CD4-positive, alpha-beta T cell treated with Interleukin-12 subunit alpha and Interleukin-12 subunit beta, for 1 hour (primary cell): ENCODE results near the gene AGPAT3.

Experiments
- DNase-seq: peaks from one replicate; pipeline ENCODE4 v3.0.0-alpha.2; 2020

Gene AGPAT3

DNA sequence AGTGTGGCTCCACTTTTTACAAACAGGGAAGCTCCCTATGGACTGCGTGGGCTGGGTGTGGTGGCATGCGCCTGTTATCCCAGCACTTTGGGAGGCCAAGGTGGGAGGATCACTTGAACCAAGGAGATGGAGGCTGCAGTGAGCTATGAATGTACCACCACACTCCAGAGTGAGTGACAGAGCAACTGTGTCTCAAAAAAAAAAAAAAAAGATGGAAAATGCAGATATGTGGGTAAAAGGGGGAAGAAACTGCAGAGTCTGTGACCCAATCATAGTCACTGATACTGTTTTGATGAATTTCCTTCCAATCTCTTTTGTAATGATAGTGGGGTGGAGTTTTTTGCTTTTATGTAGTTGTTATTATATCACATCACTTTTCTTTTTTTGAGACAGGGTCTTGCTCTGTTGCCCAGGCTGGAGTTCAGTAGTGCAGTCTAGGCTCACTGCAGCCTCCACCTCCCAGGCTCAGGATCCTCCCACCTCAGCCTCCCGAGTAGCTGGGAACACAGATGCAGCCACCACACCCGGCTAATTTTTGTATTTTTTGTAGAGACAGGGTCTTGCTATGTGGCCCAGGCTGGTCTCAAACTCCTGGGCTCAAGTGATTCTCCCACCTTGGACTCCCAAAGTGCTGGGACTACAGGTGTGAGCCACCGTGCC is 138.4 kb downstream of the AGPAT3 start:
- DNase-seq, result no peak

DNA sequence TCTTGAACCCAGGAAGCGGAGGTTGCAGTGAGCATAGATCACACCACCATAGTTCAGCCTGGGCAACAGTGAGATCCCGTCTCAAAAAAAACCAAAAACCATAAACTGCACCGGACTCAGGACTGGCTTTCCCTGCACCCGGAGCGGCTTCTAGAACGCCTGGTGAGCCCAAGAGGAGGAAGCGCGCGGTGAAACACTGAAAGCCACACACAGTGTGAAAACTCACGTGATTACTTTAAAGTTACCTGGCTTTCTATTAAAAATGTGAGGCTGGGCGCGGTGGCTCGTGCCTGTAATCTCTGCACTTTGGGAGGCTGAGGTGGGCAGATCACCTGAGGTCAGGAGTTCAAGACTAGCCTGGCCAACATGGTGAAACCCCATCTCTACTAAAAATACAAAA is 140.0 kb downstream of the AGPAT3 start:
- no peak for DNase-seq

DNA sequence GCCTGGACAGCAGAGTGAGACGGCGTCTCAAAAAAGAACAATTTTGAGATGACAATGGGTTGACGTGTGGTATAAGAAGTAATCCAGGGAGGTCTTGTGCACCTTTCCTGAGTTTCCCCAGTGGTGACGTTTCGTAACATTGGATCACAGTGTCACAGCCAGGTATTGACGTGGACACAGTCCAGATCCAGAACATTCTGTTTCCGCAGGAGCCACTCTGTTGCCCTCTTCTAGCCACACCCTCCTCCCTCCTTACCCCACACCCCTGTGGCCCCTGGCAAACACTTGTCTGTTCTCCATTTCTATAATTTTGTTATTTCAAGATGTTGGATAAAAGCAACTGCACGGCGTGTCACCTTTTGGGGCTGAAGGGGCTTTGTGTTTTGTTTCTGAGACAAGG is 140.6 kb downstream of the AGPAT3 start:
- DNase-seq, result no peak

DNA sequence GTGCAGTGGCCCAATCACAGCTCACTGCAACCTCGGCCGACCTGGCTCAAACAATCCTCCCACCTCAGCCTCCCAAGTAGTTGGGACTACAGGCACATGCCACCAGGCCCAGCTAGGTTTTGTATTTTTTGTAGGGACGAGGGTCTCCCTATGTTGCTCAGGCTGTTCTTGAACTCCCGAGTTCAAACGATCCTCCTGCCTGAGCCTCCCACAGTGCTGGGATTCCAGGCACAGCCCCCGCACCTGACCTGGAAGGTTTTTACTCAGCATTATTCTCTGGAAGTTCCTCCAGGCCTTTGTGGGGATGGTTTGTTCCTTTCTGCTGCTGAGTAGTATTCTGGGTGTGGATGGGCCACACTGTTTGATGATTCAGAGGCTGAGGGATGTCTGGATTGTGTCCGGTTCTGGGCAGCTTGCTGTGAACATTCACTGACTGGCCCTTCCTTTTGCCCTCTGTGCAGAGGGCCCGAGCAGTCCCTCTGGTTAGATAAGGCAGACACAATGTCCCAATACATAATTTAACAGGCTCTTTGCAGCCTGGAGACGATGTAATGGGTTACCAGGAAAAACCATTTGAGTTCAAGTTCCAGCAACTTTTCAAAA is 141.1 kb downstream of the AGPAT3 start:
- no peak for DNase-seq

DNA sequence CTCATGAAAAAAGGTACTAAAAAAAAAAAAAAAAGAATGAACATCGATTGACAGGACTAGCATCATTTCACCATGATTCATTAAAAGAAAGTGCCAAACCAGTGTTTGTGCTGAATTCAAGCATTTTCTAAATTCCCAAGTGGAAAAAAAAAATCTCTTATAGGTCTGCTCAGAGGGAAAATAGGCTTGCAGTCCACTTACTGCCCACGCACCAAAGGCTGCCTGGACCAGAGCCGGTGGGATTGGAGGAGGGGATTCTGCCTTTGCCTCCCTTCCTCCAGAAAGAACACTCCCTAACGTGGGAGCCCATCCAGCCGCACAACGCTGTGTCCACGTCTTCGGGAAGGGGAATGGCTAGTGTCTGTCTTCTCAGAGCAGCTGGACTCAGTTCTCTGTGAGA is 141.6 kb downstream of the AGPAT3 start:
- DNase-seq, result no peak

DNA sequence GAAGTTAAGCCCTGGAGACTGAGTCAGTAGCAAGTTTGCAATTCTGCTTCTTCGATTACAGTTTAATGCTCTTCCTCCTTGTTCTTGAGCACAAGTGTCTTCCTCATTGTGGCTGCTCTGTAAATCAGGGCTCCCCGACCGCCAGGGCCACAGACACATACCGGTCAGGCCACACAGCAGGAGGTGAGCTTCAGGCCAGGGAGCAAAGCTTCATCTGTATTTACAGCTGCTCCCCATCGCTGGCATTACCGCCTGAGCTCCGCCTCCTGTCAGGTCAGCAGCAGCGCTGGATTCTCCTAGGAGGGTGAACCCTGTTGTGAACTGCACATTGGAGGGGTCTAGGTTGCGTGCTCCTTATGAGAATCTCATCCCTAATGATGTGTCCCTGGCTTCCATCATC is 145.4 kb downstream of the AGPAT3 start:
- DNase-seq, result no peak

DNA sequence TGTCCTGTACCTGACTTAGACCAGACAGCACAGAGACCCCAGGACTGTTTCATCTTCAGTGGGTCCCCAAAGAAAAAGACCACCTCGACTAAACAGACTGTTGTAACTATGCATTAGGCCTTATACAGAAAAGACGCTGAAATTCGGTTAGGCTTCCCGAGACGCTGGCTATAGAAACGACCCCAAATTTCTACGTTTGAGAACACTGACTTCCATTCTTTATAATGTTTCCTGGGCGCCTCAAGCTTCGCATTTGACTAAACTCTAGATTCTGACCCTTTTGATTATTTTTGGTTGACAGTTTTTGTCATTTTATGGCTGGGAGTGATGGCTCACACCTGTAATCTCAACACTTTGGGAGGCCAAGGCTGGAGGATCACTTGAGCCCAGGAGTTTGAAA is 146.1 kb downstream of the AGPAT3 start:
- no peak for DNase-seq

DNA sequence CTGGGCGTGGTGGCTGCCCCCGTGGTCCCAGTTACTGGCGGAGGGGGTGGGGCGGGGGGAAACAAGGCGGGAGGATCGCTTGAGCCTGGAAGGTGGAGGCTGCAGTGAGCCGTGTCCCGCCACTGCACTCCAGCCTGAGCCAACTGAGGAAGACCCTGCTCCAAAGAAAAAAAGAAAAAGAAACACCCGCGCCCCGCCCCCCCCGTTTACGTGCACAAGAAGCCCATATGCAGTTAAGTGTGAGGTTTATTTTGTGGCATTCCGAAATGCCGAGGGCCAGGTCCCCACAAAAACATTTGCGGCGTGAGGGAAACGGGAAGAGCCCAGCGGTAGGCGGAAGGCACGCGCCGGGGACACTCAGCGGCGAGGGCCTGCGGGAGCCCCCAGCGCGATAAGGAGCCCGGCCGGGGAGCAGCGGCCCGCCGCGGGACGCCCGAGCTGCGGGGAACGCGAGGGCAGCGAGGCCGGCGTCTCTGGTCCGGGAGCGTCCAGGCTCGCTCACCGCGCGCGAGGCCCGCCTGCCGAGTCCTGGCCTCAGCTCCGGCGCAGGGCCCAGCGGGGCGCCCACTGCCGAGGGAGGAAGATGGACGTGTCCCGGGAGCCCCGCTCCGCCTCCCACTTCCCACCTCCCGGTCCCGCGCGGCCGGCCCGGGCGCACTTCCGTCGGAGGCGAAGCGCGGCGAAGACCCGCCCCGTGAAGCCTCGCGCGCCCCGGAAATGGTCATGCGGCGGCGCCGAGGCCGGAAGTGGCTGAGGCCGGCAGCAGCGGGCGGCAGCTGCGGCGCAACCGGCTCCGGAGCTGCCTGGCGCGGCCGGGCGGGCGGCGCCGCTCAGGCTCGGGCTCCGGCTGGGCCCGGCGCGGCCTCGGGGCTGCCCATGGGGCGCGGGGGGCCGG is 146.8 kb downstream of the AGPAT3 start, which contains the start of gene TRAPPC10:
Gene TRAPPC10 (plus strand): TSS at position 731 of the 895 bp plus-strand sequence. CDS start 185 bp downstream, outside the sequence.
- DNase-seq, result peak; percentile 82

DNA sequence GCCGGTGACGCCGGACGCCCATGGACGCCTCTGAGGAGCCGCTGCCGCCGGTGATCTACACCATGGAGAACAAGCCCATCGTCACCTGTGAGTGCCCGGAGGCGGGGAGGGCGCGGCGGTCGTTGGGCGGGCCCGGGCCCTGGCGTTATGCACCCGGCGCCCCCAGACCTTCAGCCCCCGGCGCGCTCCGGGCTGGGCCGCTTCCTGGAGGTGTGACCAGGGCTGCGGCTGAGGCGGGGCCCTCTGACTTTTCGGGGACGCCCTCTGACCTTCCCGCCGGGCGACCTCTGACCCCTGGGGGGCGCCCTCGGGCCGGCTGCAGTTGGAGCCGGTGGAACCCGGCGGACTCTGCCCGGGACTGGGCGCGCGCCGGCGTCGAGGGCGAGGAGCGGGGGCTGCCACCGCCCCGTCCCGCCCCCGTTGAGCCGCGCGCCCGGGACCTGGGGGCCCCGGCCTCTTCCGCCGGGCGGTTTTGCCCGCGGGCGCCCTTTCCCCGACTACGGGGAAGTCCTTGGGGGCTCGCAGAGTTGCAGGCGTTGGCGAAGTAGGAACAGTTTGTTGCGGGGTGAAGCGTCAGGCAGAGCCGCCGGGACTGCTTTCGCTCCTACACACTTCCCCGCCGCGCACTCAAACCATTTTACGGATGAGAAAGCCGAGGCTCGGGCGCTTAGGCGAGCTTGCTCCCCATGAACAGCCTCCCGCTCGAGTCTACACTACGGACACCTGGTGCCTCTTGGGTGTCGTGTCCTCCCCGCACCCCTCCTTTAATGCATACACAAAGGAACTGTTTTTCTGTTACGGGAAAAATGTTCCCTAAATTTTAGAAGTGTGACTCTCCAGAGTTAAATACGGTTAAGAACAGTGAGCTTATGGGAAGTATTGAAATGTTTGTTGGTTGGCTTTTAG is 147.7 kb downstream of the AGPAT3 start:
- DNase-seq, result peak; percentile 87

DNA sequence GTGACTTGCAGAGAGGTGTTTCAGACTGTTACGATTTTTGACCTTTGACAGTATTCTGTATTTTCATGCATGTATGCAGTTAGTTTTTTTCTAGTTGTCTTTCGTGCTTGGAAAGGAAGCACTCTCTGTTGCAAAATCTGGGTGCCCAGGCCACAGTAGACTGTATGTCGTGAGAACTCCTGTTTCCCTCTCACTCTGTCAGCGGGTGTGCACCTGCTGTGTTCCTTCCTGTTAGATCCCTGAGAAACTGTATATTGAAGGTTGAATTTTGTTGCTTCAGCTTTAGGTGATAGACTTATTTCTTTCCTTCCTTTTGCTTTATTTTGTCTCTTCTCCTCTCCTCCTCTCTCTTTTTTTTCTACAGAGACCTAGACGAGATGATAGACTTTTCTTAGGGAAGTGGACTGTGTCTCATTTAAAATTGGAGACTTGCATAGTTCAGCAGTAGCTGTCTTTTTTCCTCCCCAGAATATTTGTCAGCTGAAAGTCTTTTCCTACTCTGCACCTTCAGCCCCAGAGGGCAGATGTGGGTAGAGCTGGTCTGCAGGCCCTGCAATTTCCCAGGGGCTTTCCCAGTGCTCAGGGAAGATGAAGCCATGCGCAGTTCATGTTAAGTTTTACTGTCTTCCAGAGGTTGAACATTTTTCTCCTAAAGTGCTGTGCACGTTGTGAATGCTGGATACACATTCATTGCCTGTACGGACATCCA is 148.5 kb downstream of the AGPAT3 start:
- peak; percentile 51 for DNase-seq

DNA sequence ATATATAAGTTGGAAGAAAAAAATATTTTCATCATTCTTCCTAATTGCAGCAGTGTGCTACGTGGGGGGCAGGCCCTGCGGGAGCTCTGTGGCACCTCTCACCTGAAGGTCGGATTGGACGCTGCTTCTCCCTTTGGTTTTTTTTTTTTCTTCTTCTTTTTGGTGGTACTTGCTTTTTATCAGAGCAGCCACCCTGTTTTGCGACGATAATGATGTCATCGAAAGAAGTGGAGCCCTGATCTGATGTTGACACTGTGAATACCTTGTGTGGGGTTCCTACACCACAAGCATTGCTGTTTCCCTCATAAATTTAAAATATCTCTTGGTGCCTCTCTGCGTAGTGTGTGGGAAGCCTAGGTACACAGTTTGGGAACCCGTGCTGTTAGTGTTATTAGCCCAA is 152.6 kb downstream of the AGPAT3 start:
- no peak for DNase-seq

DNA sequence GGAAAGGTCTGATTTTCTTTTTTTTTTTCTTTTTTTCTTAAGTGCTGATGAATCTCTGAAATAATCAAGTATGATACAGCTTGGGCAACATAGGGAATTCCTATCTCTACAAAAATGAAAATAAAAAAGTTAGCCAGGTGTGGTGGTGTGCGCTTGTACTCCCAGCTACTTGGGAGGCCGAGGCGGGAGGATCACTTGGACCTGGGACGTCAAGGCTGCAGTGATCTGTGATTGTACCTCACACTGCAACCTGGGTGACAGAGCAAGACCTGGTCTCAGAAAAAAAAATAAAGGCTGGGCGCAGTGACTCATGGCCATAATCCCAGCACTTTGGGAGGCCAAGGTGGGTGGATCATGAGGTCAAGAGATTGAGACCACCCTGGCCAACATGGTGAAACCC is 153.1 kb downstream of the AGPAT3 start:
- DNase-seq, result no peak

DNA sequence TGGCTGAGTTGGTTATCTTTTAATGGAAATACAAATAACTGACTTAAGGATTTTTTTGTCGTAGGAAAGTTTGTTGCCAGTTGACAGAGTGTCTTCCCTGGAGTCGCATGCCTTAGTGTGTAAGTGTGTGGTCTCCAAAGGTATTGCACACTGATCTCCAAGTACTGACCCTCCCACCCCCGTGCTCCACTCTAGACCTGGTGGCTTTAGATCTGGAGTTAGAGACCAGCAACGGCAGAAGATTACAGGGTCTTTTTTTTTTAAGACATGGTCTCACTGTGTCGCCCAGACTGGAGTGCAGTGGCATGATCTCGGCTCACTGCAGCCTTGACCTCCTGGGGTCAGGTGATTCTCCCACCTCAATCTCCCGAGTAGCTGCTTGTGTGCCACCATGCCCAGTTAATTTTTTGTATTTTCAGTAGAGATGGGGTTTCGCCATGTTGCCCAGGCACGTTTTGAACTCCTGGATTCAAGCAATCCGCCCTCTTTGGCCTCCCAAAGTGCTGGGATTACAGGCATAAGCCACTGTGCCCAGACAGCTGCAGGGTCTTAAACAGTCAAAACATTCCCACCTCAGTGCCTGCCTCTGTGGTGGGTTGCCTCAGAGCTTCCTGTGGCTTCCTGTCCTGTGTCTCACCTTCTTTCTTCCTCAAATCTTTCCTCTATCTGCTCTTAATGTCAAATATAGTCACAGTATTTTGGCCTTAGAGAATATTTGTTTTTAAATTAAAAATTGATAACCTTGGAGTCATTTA is 154.0 kb downstream of the AGPAT3 start:
- DNase-seq, result no peak

DNA sequence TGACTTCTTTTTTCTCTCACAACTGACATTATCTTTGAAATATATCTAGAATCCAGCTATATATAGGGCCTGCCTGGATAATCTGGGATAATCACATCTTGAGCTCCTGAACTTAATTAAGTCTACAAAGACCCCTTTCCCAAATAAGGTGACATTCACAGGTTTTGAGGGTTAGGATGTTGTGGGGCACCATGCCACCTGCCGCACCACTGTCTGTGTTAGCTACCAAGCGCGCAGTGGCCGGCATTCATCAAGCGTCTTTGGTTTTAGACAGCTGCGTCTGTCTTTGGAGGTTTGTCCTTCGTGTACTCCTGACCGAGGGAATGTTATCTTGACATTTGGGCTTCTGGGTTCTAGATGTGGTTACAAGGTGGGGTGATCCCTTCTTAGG is 154.5 kb downstream of the AGPAT3 start:
- DNase-seq, result no peak

DNA sequence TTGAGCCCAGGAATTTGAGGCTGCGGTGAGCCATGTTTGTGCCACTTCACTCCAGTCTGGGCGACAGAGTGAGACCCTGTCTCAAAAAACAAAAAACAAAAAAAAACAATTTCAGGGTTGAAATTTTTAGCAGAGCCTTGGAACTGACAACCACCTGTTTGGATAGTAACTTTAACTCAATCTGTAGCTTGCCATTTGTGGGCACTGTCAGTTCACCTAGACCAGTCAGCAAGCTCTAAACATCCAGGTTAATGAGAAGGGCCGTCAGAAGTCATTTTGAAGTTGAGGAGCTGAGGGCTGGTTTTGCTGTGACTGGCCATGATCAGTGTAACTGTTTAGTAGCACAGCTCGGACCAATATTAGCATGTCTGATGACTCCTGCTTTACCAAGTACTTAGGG is 155.5 kb downstream of the AGPAT3 start:
- no peak for DNase-seq

DNA sequence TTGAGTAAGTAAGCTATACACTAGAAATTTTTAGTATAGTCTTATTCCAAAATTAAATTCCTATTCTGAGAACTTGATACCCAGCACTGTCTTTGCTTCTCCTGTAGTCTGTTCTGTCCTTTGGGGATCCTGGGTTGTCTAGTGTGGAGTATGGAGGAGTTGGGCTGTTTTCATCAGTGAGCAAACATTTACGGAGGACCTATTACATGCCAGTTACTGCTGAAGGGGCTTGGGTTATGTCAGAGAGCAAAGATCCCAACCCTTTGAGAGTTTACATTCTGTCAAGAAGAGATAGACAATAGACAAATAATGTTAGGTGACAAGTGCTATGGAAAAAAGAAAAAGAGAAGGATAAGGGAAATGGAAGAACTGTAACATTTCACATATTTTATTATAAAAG is 156.0 kb downstream of the AGPAT3 start:
- DNase-seq, result no peak

DNA sequence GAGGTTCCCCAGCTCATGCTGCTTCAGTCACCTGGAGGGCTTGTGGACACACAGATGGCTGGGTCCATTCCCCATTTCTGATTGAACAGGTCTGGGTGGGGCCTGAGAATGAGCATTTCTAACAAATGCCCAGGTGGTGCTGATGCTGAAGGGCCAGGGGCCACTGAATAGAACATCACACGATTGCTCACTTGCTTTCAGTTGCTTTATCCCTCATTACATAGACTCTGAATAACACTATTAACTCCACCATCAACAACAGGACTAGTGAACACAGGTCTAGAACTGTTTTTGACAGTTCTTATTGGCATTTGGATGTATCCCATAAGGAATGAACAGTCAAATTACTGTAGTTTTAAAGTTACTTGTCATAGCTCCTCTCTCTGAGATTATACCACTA is 159.2 kb downstream of the AGPAT3 start:
- DNase-seq, result no peak

DNA sequence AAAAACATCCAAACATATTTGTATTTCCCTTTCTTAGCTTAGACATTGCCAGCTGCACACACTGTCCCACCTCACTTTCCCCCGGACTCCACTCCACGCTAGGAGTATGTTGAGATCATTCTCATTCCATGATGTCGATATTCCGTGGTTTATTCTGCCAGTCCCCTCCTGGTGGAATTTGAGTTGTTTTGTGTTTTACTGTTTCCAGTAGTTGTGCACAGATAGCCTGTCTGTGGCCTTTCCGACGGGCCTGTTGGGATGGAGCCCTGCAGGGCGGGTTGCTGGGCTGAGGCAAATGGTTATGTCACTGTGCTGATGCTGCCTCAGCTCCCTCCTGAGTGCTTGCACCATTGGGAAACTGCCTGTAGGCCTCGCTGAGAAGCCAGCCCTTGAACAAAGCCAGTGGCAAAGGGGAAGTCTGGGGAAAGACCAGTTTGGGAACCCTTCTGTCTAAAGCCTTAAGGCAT is 159.9 kb downstream of the AGPAT3 start:
- no peak for DNase-seq

DNA sequence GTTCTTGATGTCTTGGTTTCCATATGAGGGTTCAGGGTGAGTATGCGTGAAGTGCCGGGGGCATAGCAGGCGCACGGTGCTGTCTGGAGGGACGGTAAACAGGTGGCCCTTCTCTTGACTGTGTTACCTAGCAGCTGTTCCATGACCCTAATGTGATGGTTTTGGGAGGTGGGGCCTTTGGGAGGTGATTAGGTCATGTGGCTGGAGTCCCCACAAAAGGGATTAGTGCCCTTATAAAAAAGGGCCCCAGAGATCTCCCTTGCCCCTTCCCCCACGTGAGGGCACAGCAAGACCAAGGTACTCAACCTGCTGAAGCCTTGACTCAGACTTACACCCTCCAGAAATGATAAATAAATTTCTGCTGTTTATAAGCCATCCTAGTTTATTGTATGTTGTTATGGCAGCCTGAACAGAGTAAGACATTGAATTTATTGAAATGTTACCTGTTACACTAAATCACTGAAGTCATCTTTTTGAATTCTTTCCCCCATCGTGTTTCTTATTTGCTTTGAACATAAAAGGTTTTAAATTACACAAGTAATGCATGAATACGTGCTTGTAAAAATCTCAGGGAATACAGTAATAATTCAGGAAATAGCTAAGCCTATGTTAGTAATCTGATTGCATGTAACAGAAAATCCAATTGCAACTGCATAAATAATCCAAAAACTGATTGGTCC is 162.7 kb downstream of the AGPAT3 start:
- DNase-seq, result no peak

DNA sequence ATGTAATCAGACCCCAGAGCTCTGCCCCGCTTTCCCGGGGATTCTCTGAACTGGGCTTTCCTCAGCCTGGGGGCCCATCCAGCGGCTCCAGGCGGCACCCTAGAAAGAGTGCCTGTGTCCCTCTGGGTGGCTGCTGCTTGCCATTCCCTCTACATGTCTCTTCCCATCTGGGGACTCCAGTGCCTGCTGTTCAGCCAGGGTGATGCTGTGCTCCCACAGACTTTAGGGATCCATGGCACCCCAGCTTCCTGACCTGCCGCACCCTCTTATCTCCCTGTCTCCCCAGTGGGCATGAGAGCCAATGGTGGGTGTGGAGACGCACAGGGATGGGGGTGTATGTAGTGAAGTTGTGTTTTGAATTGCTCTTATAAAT is 163.2 kb downstream of the AGPAT3 start:
- DNase-seq, result no peak
